H1 (cell line): Measurements from ENCODE around the gene H2BK1. TPM values are rescaled to one million over a fixed set of nuclear protein-coding genes. Genes with fewer than 3 reads are reported as not detected.

Source experiments
- NRF1 ChIP-seq: IDR thresholded peaks from 2 replicates; pipeline ENCODE4 v1.6.1; 2011; ENCODE audit warnings: mild to moderate bottlenecking, low read depth, low read length, improper control_type of control experiment
- polyA plus RNA-seq, 7 experiments: library from polyadenylated mRNA; depleted of rRNA in 3 of 7; stranded (reverse) in 5 of 7; unstranded in 2 of 7; fragments of >200 nt in 5 of 7; fragments of 200-250 nt in 2 of 7; gene quantifications; 1 replicate in 5 of 7; 2 replicates in 1 of 7; 4 replicates in 1 of 7; pipeline versions ENCODE4 v1.2.1 to v1.2.3, GENCODE V29; 2011 to 2013; ENCODE audit warnings: missing spikeins in 2 of 7, mixed read lengths in 2 of 7
- total RNA-seq: library from RNA; stranded (reverse); fragmentation: NEBNext Ultra II Directional; extraction: Animal tissue kit (Norgen Biotek cat#: 25700); gene quantifications from 2 replicates; pipeline ENCODE4 v1.2.1, GENCODE V29; 2021

The H2BK1 gene
- total and polyA plus RNA-seq, 2 of the 8 experiments (the other 6 are each of a cell fraction or from before 2014, with no cell fraction given), result not detected

- no peak for TF ChIP-seq NRF1
Measured at GRCh38 chr7:151191544-151191943, 18.7 kb downstream of the H2BK1 start (continued).
